Spleen (tissue), 7 donors: Measurements from ENCODE around the gene PKP4.

Experiments
- CTCF ChIP-seq, 11 experiments: fragments of 200-600 bp in 7 of 11; fragments of 450-650 bp in 4 of 11; sonication (generic) in 4 of 11; IDR thresholded peaks in 8 of 11; conservative IDR thresholded peaks in 3 of 11; 1 replicate in 7 of 11; 2 replicates in 4 of 11; pipeline versions ENCODE4 v1.4.0 to v1.8.0; 2016 to 2021; ENCODE audit warnings: antibody characterized with exemption in 11 of 11, inconsistent platforms in 4 of 11, mild to moderate bottlenecking in 1 of 11
- POLR2AphosphoS5 ChIP-seq, 3 donors: sonication (generic); formaldehyde crosslinking; IDR thresholded peaks; one replicate each; pipeline ENCODE4 v1.5.1; 2017; ENCODE audit warnings: antibody characterized with exemption in 3 of 3
- donor health status: DM: no; HTN: no; CAD: no; lungs with moderate emphysema.
- donor health status: DM: no; HTN: no; CAD: no.
- donor health status: DM: no; HTN: no; CAD: no.

DNA sequence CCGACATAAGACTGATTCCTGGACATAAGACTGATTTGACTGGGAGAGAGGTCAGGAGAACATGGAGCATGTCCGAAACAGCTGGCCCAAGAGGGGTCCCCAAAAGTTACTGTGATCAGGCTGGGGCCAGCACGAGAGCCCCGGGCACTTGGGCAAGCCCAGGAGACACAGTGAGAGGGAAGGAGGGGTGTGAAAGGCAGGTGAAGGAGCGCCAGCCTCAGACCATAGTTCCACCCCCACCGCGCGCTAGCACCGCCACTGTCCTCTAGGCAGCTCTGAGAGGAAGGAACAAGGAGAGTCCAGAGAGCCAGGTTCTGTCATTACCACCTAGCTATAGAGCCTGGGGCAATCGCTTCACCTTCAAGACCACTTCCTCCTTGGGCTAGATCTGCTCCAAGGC, 260.2 kb downstream of the PKP4 start:
- TF ChIP-seq CTCF (IDR thresholded peaks at IDR 0.05 in 8 of 11, conservative IDR thresholded peaks at IDR 0.05 in 3 of 11) (no peak), POLR2AphosphoS5 (IDR thresholded peaks at IDR 0.05) (no peak)
